GM12872 (cell line): ENCODE measurements around the gene MT1F.

Source experiments
- TF ChIP-seq, protein P1 (sequence below): IDR thresholded peaks from 3 replicates; pipeline ENCODE4 v1.5.1; 2011; ENCODE audit warnings: low read depth, mild to moderate bottlenecking, low read length, moderate library complexity; ENCODE audit not compliant: insufficient read depth

MT1F gene

DNA sequence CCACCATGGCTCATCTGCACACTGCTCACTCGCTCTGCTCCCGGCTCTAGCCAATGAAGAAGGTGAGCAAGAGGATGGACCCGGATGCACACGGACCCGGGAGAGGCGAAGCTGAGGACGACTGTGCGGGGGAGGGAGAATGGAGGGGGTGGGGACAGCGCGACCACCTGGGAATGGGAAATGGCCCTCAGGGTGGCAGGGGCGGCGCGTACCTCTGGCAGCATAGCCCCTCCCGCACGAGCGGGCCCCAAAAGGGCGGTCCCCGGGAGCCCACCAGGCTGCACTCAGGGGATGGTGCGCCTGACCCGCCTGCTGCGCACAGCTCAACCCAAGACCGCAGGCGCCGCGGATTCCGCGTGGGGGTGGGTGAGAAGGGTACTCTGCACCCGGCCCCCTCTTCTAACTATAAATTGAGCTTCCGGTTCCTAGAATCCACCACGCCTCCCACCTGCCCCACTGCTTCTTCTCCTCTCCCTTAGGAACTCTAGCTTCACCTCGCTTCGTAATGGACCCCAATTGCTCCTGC is 18.0 kb downstream of the MT1F start:
- TF ChIP-seq, protein P1, sequence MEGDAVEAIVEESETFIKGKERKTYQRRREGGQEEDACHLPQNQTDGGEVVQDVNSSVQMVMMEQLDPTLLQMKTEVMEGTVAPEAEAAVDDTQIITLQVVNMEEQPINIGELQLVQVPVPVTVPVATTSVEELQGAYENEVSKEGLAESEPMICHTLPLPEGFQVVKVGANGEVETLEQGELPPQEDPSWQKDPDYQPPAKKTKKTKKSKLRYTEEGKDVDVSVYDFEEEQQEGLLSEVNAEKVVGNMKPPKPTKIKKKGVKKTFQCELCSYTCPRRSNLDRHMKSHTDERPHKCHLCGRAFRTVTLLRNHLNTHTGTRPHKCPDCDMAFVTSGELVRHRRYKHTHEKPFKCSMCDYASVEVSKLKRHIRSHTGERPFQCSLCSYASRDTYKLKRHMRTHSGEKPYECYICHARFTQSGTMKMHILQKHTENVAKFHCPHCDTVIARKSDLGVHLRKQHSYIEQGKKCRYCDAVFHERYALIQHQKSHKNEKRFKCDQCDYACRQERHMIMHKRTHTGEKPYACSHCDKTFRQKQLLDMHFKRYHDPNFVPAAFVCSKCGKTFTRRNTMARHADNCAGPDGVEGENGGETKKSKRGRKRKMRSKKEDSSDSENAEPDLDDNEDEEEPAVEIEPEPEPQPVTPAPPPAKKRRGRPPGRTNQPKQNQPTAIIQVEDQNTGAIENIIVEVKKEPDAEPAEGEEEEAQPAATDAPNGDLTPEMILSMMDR, result no peak

GRCh38 chr16:56677474-56677873 is 19.7 kb downstream of the MT1F start:
- TF ChIP-seq, protein P1, result no peak

- TF ChIP-seq, protein P1, result no peak
Observed at GRCh38 chr16:56679078-56679730, 21.4 kb downstream of the MT1F start.

DNA sequence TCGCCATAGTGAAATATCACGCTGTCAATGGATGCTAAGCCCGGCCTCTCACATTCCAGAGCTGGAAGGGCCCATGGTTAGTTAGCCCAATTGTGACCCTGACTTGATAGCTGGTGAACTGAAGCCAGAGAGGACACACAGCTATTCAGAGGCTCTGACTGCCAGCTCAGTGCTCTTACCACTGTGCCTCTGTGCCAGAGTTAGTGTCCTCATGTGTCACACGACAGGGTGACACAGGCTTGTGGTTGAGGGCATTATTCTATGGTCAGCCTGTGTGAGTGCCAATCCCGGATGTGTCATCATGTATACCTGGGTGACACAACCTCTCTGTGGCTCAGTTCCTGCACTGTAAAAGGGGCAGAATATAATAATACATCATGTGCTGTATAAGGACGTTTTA is 22.1 kb downstream of the MT1F start:
- TF ChIP-seq, protein P1, result no peak

GRCh38 chr16:56681939-56682702 is 24.4 kb downstream of the MT1F start, which contains the start of gene MT1X:
Gene MT1X (plus strand): TSS chr16:56682470. CDS start chr16:56682541, 71 bp downstream.
- TF ChIP-seq, protein P1, result no peak

- TF ChIP-seq, protein P1, result no peak
Observed at GRCh38 chr16:56682703-56683397, 25.1 kb downstream of the MT1F start.
